Muscle of leg (tissue), 11 donors: ENCODE data around the gene MKLN1. TPM values are rescaled to one million over a fixed set of nuclear protein-coding genes. Genes with fewer than 3 reads are reported as not detected.

Experiments
- DNase-seq: peaks from one replicate; pipeline ENCODE4 v3.0.0; 2013
- H3K27ac ChIP-seq: one replicate; pipeline ENCODE4 v1.5.1; 2013; ENCODE audit warnings: mild to moderate bottlenecking, low read length, control low read depth
- H3K27me3 ChIP-seq: one replicate; pipeline ENCODE4 v1.6.1; 2013; ENCODE audit warnings: low read length; ENCODE audit not compliant: control insufficient read depth, insufficient read depth
- H3K36me3 ChIP-seq: one replicate; pipeline ENCODE4 v1.6.1; 2013; ENCODE audit warnings: low read length; ENCODE audit not compliant: control insufficient read depth, insufficient read depth
- H3K4me1 ChIP-seq: one replicate; pipeline ENCODE4 v1.6.1; 2013; ENCODE audit warnings: low read length; ENCODE audit not compliant: control insufficient read depth, insufficient read depth
- H3K4me3 ChIP-seq: one replicate; pipeline ENCODE4 v1.5.1; 2013; ENCODE audit warnings: low read length, control low read depth
- H3K9me3 ChIP-seq: replicated peaks from 2 replicates; pipeline ENCODE4 v1.6.1; 2013; ENCODE audit warnings: low read depth, low read length; ENCODE audit not compliant: control insufficient read depth
- WGBS: methylation state at CpG from one replicate; pipeline ENCODE4 v1.1.5; 2013; ENCODE audit warnings: missing lambda C conversion rate; ENCODE audit not compliant: insufficient coverage; 5-methylcytosine and 5-hydroxymethylcytosine counted together
- polyA plus RNA-seq, 8 donors: library from polyadenylated mRNA; unstranded; fragments of 120-200 nt; gene quantifications; one replicate each; pipeline versions ENCODE4 v1.2.1 to v1.2.3, GENCODE V29; 2013; ENCODE audit warnings: inconsistent platforms in 1 of 8, low replicate concordance in 1 of 8; ENCODE audit not compliant: insufficient read length in 8 of 8, insufficient read depth in 1 of 8
- total RNA-seq: library from RNA; stranded (reverse); fragments of 120-200 nt; gene quantifications from one replicate; pipeline ENCODE4 v1.2.4, GENCODE V29; 2013

MKLN1 gene
- total and polyA plus RNA-seq, 9 donors: 11.7 to 36.5 (median 19.8) TPM

GRCh38 chr7:131525820-131526219 lies 198.1 kb downstream of the MKLN1 start:
- H3K27me3 ChIP-seq: no peaks in the 10 kb centered on the region
- H3K9me3 ChIP-seq: no peaks in the 10 kb centered on the region
- peak overlapping the region; percentile 42 for H3K27ac ChIP-seq
- WGBS: no CpG with 5 or more reads among the region's 2 CpGs
- H3K4me1 ChIP-seq: peaks cover 30% of the 10 kb centered on the region
- H3K4me3 ChIP-seq: no peak overlapping the region
- no peak for DNase-seq
- no peaks in the 10 kb centered on the region for H3K36me3 ChIP-seq

GRCh38 chr7:131527456-131527855 lies 199.8 kb downstream of the MKLN1 start:
- Histone ChIP-seq H3K4me3 (no peak overlapping the region), H3K36me3 (no peaks in the 10 kb centered on the region), H3K9me3 (no peaks in the 10 kb centered on the region), H3K4me1 (peaks cover 19% of the 10 kb centered on the region), H3K27ac (no peak overlapping the region), H3K27me3 (no peaks in the 10 kb centered on the region)
- 43% methylated on average over 2 of the region's 4 CpGs for WGBS
- no peak for DNase-seq

GRCh38 chr7:131529179-131529578 lies 201.5 kb downstream of the MKLN1 start:
- H3K4me1 ChIP-seq: peaks cover 28% of the 10 kb centered on the region
- DNase-seq: peak; percentile 30
- H3K36me3 ChIP-seq: no peaks in the 10 kb centered on the region
- 39% methylated on average over 2 of the region's 3 CpGs for WGBS
- H3K27me3 ChIP-seq: no peaks in the 10 kb centered on the region
- no peak overlapping the region for H3K4me3 ChIP-seq
- no peaks in the 10 kb centered on the region for H3K9me3 ChIP-seq
- peak overlapping the region; percentile 76 for H3K27ac ChIP-seq

- no peak overlapping the region for H3K4me3 ChIP-seq
- peaks cover 28% of the 10 kb centered on the region for H3K4me1 ChIP-seq
- H3K27me3 ChIP-seq: no peaks in the 10 kb centered on the region
- WGBS: 70% methylated on average over 7 of the region's 11 CpGs
- H3K36me3 ChIP-seq: no peaks in the 10 kb centered on the region
- H3K27ac ChIP-seq: peak overlapping the region; percentile 76
- no peak for DNase-seq
- no peaks in the 10 kb centered on the region for H3K9me3 ChIP-seq
These were observed 201.9 kb downstream of the MKLN1 start for GRCh38 chr7:131529617-131530016.

GRCh38 chr7:131530137-131530536 lies 202.5 kb downstream of the MKLN1 start:
- H3K27me3 ChIP-seq: no peaks in the 10 kb centered on the region
- 90% methylated on average over 2 of the region's 6 CpGs for WGBS
- no peak for DNase-seq
- no peaks in the 10 kb centered on the region for H3K36me3 ChIP-seq
- peaks cover 28% of the 10 kb centered on the region for H3K4me1 ChIP-seq
- H3K4me3 ChIP-seq: no peak overlapping the region
- no peaks in the 10 kb centered on the region for H3K9me3 ChIP-seq
- H3K27ac ChIP-seq: peak overlapping the region; percentile 1

GRCh38 chr7:131532570-131533091 lies 205.0 kb downstream of the MKLN1 start:
- Histone ChIP-seq H3K4me1 (peaks cover 37% of the 10 kb centered on the region), H3K9me3 (no peaks in the 10 kb centered on the region), H3K4me3 (no peak overlapping the region), H3K36me3 (no peaks in the 10 kb centered on the region), H3K27ac (peak overlapping the region; percentile 7), H3K27me3 (no peaks in the 10 kb centered on the region)
- no peak for DNase-seq
- WGBS: 84% methylated on average over 8 of the region's 10 CpGs

- H3K4me3 ChIP-seq: no peak overlapping the region
- no peaks in the 10 kb centered on the region for H3K36me3 ChIP-seq
- no peak for DNase-seq
- peak overlapping the region; percentile 42 for H3K27ac ChIP-seq
- WGBS: 69% methylated on average over 6 of the region's 9 CpGs
- peaks cover 41% of the 10 kb centered on the region for H3K4me1 ChIP-seq
- H3K27me3 ChIP-seq: no peaks in the 10 kb centered on the region
- H3K9me3 ChIP-seq: no peaks in the 10 kb centered on the region
These were observed 205.5 kb downstream of the MKLN1 start for GRCh38 chr7:131533151-131533559.

GRCh38 chr7:131533566-131534561 lies 206.2 kb downstream of the MKLN1 start:
- no peaks in the 10 kb centered on the region for H3K9me3 ChIP-seq
- peaks cover 45% of the 10 kb centered on the region for H3K4me1 ChIP-seq
- no peaks in the 10 kb centered on the region for H3K27me3 ChIP-seq
- 89% methylated on average over 3 of the region's 15 CpGs for WGBS
- no peak overlapping the region for H3K4me3 ChIP-seq
- no peaks in the 10 kb centered on the region for H3K36me3 ChIP-seq
- no peak overlapping the region for H3K27ac ChIP-seq
- DNase-seq: no peak

- 90% methylated on average over 4 of the region's 7 CpGs for WGBS
These were observed 208.7 kb downstream of the MKLN1 start for GRCh38 chr7:131536361-131536849.

GRCh38 chr7:131537571-131537978 lies 209.9 kb downstream of the MKLN1 start:
- H3K4me3 ChIP-seq: no peak overlapping the region
- no peaks in the 10 kb centered on the region for H3K36me3 ChIP-seq
- H3K4me1 ChIP-seq: peaks cover 66% of the 10 kb centered on the region
- 80% methylated on average over 2 of the region's 12 CpGs for WGBS
- no peaks in the 10 kb centered on the region for H3K27me3 ChIP-seq
- no peaks in the 10 kb centered on the region for H3K9me3 ChIP-seq
- peak overlapping the region; percentile 76 for H3K27ac ChIP-seq
- no peak for DNase-seq

More at GRCh38 chr7:131536361-131536849, 208.7 kb downstream of the MKLN1 start:
- Histone ChIP-seq H3K9me3 (no peaks in the 10 kb centered on the region), H3K4me1 (peaks cover 55% of the 10 kb centered on the region), H3K36me3 (no peaks in the 10 kb centered on the region), H3K27me3 (no peaks in the 10 kb centered on the region), H3K4me3 (no peak overlapping the region), H3K27ac (peak overlapping the region; percentile 3)
- no peak for DNase-seq
